Mesendoderm (in vitro differentiated cells): Measurements from ENCODE around the gene PIGA.

Experiments used
- DNase-seq: peaks from one replicate; pipeline ENCODE4 v3.0.0; 2013
- H2AK5ac ChIP-seq: 2 replicates; pipeline ENCODE4 v1.6.1; 2013; ENCODE audit warnings: low read length, inconsistent platforms
- H2BK120ac ChIP-seq: 2 replicates; pipeline ENCODE4 v1.6.1; 2013; ENCODE audit warnings: low read depth, mild to moderate bottlenecking, low read length, moderate library complexity, mixed read lengths
- H2BK15ac ChIP-seq: replicated peaks from 2 replicates; pipeline ENCODE4 v1.6.1; 2013; ENCODE audit warnings: low read depth, mild to moderate bottlenecking, moderate library complexity
- H2BK5ac ChIP-seq: 2 replicates; pipeline ENCODE4 v1.6.1; 2013; ENCODE audit warnings: low read length, inconsistent platforms
- H3K18ac ChIP-seq: 2 replicates; pipeline ENCODE4 v1.6.1; 2013; ENCODE audit warnings: mild to moderate bottlenecking, low read length, mixed read lengths
- H3K23ac ChIP-seq: one replicate; pipeline ENCODE4 v1.6.1; 2013; ENCODE audit warnings: low read length
- H3K27ac ChIP-seq: 2 replicates; pipeline ENCODE4 v1.5.1; 2013; ENCODE audit warnings: low read depth, mild to moderate bottlenecking, inconsistent platforms, low read length, moderate library complexity
- H3K27me3 ChIP-seq: 2 replicates; pipeline ENCODE4 v1.6.1; 2013; ENCODE audit warnings: low read length, control low read depth, mild to moderate bottlenecking, inconsistent platforms; ENCODE audit not compliant: insufficient read depth, poor library complexity
- H3K36me3 ChIP-seq: 2 replicates; pipeline ENCODE4 v1.6.1; 2013; ENCODE audit warnings: low read length, inconsistent platforms; ENCODE audit not compliant: control insufficient read depth, insufficient read depth
- H3K4ac ChIP-seq: one replicate; pipeline ENCODE4 v1.6.1; 2013; ENCODE audit warnings: low read depth, mild to moderate bottlenecking, low read length, moderate library complexity
- H3K4me1 ChIP-seq: 2 replicates; pipeline ENCODE4 v1.6.1; 2013; ENCODE audit warnings: low read depth, low read length, inconsistent platforms; ENCODE audit not compliant: control insufficient read depth
- H3K4me2 ChIP-seq: 2 replicates; pipeline ENCODE4 v1.6.1; 2013; ENCODE audit warnings: low read length
- H3K4me3 ChIP-seq: 2 replicates; pipeline ENCODE4 v1.5.1; 2013; ENCODE audit warnings: mild to moderate bottlenecking, low read length
- H3K56ac ChIP-seq: one replicate; pipeline ENCODE4 v1.6.1; 2013; ENCODE audit warnings: low read length
- H3K79me1 ChIP-seq: 2 replicates; pipeline ENCODE4 v1.6.1; 2013; ENCODE audit warnings: low read length, inconsistent platforms
- H3K79me2 ChIP-seq: 2 replicates; pipeline ENCODE4 v1.6.1; 2013; ENCODE audit warnings: mild to moderate bottlenecking, low read length; ENCODE audit not compliant: control insufficient read depth, insufficient read depth
- H3K9ac ChIP-seq: 2 replicates; pipeline ENCODE4 v1.6.1; 2013; ENCODE audit warnings: low read length, inconsistent platforms
- H4K5ac ChIP-seq: one replicate; pipeline ENCODE4 v1.6.1; 2013; ENCODE audit warnings: low read length
- H4K8ac ChIP-seq: one replicate; pipeline ENCODE4 v1.6.1; 2013; ENCODE audit warnings: low read depth, mild to moderate bottlenecking, control low read depth, low read length, moderate library complexity
- WGBS: extraction: QIAGEN DNeasy Blood & Tissue Kit; methylation state at CpG from one replicate; pipeline ENCODE4 v1.1.7; 2013; ENCODE audit warnings: low lambda C conversion rate, missing lambda C conversion rate; ENCODE audit not compliant: insufficient coverage; ENCODE audit errors: extremely low coverage; 5-methylcytosine and 5-hydroxymethylcytosine counted together

The PIGA gene

DNA sequence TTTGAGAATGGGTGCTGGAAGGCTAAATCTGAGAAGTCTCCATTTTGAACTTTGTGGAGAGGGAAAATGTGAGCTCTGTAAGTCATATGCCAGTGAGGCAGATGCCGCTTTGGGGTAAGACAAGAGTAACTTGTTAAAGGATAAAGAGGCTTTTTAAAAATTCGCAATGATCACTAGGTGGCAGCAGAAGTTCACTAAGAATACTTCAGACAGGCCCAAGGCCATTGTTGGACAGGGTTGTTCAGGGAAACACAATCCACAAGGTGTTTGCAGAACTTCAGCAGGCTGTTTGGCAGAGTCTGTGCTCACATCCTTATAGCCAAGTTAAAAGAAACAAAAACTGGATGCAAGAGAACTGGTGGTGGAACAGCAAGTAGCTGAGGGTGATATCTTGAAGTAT lies 13.7 kb upstream of the PIGA start:
- no peaks in the 10 kb centered on the region for H3K27me3 ChIP-seq
- no peak overlapping the region for H2BK15ac ChIP-seq
- peak; percentile 75 for DNase-seq
- H3K4me2 ChIP-seq = no peak overlapping the region
- no peak overlapping the region for H2BK5ac ChIP-seq
- H3K4me3 ChIP-seq = no peak overlapping the region
- no peak overlapping the region for H2AK5ac ChIP-seq
- H3K56ac ChIP-seq = no peak overlapping the region
- no peak overlapping the region for H3K9ac ChIP-seq
- no peak overlapping the region for H2BK120ac ChIP-seq
- H3K27ac ChIP-seq = no peak overlapping the region
- H4K8ac ChIP-seq = no peak overlapping the region
- no peak overlapping the region for H3K18ac ChIP-seq
- no peaks in the 10 kb centered on the region for H3K36me3 ChIP-seq
- H3K23ac ChIP-seq = no peak overlapping the region
- H4K5ac ChIP-seq = no peak overlapping the region
- H3K79me1 ChIP-seq = no peaks in the 10 kb centered on the region
- H3K4ac ChIP-seq = no peak overlapping the region
- no CpG with 5 or more reads among the region's 2 CpGs for WGBS
- H3K79me2 ChIP-seq = no peaks in the 10 kb centered on the region
- no peaks in the 10 kb centered on the region for H3K4me1 ChIP-seq

DNA sequence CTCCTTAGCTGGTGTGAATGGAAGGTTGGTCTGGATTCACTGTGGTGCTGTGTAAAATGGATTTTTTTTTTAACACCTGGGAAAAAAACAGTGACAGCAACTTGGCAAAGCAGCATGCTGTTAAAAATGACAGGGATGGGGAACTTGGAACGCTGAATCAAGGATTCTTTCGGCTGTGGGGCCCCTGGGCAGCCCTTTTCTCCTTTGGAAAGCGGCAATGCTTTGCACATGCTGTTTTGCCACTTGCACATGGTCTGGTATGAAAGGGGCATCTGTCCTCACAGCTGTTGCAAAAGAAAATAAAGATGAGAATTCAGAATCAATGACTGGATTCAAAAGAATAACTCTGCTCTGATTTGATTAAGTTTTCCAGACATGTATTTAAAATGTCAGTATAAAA lies 10.7 kb upstream of the PIGA start:
- Histone ChIP-seq H4K5ac (no peak overlapping the region), H3K18ac (no peak overlapping the region), H3K4me3 (no peak overlapping the region), H3K36me3 (no peaks in the 10 kb centered on the region), H4K8ac (no peak overlapping the region), H3K27me3 (no peaks in the 10 kb centered on the region), H3K27ac (no peak overlapping the region), H3K79me1 (no peaks in the 10 kb centered on the region), H3K56ac (no peak overlapping the region), H2BK15ac (no peak overlapping the region), H3K4me2 (no peak overlapping the region), H3K9ac (no peak overlapping the region), H3K79me2 (no peaks in the 10 kb centered on the region), H3K4ac (no peak overlapping the region), H3K23ac (no peak overlapping the region), H2BK120ac (no peak overlapping the region), H2BK5ac (no peak overlapping the region), H2AK5ac (no peak overlapping the region), H3K4me1 (no peaks in the 10 kb centered on the region)
- no CpG with 5 or more reads among the region's 3 CpGs for WGBS
- DNase-seq = no peak

GRCh38 chrX:15344106-15344505 lies 8.8 kb upstream of the PIGA start:
- H2BK5ac ChIP-seq = no peak overlapping the region
- no peak overlapping the region for H3K27ac ChIP-seq
- H3K9ac ChIP-seq = no peak overlapping the region
- no peaks in the 10 kb centered on the region for H3K4me1 ChIP-seq
- DNase-seq = peak; percentile 23
- H3K56ac ChIP-seq = no peak overlapping the region
- no peak overlapping the region for H3K4me2 ChIP-seq
- no peak overlapping the region for H3K23ac ChIP-seq
- no peaks in the 10 kb centered on the region for H3K79me1 ChIP-seq
- H4K5ac ChIP-seq = no peak overlapping the region
- H2AK5ac ChIP-seq = no peak overlapping the region
- H2BK120ac ChIP-seq = no peak overlapping the region
- H3K79me2 ChIP-seq = no peaks in the 10 kb centered on the region
- H3K36me3 ChIP-seq = no peaks in the 10 kb centered on the region
- H3K4me3 ChIP-seq = no peak overlapping the region
- no peak overlapping the region for H3K4ac ChIP-seq
- no peak overlapping the region for H2BK15ac ChIP-seq
- H3K27me3 ChIP-seq = no peaks in the 10 kb centered on the region
- no peak overlapping the region for H4K8ac ChIP-seq
- no peak overlapping the region for H3K18ac ChIP-seq

DNA sequence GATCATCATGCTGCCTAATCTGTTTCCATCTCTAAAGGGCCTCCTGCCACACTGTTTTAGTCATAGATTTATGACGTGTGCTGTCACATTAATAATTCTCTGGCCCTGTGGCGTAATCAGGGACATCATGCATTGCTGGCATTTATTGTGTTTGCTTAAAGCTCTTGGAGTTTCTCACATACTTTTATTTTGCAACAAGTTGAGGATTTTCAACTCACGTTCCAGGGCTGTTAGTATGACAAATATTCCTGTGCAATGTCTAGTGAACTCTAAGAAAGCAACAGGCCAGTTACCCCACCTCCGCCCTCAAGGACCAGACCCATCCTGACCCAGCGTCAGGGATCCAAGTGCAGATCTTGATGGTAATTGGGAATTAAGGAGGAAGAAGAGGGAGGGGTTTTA lies 7.8 kb upstream of the PIGA start:
- H3K27ac ChIP-seq = no peak overlapping the region
- no CpG with 5 or more reads among the region's 5 CpGs for WGBS

DNA sequence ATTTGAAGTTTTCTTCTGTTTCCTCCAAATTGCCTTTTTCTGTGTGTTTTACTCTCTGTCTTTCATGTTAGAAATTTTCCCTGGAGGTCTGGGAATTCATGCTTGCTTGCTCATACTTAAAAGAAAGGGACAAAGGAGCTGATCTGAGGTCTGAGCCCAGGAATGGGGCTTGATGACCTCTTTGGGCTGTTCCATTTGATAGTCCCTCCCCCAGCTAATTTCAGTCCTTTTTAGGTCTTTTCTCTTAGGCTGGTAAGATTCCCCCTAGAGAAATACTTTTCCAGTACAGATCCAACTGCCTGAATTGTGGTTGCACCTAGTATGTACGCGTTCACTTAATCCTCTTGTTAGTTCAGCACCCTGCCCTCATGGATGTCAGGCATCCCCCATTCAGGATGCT lies 5.5 kb upstream of the PIGA start:
- H3K79me2 ChIP-seq = no peaks in the 10 kb centered on the region
- no peak overlapping the region for H3K23ac ChIP-seq
- no peak overlapping the region for H2BK5ac ChIP-seq
- no peak overlapping the region for H4K5ac ChIP-seq
- H3K4ac ChIP-seq = no peak overlapping the region
- no peak overlapping the region for H3K27ac ChIP-seq
- H3K9ac ChIP-seq = no peak overlapping the region
- no peaks in the 10 kb centered on the region for H3K27me3 ChIP-seq
- no peaks in the 10 kb centered on the region for H3K79me1 ChIP-seq
- H3K4me3 ChIP-seq = no peak overlapping the region
- no peaks in the 10 kb centered on the region for H3K4me1 ChIP-seq
- no peak overlapping the region for H2AK5ac ChIP-seq
- DNase-seq = peak; percentile 0
- no peak overlapping the region for H3K4me2 ChIP-seq
- no peak overlapping the region for H3K56ac ChIP-seq
- H3K18ac ChIP-seq = no peak overlapping the region
- no CpG with 5 or more reads among the region's 2 CpGs for WGBS
- H2BK120ac ChIP-seq = no peak overlapping the region
- H4K8ac ChIP-seq = no peak overlapping the region
- H3K36me3 ChIP-seq = no peaks in the 10 kb centered on the region
- no peak overlapping the region for H2BK15ac ChIP-seq

More for the DNA sequence above, 7.8 kb upstream of the PIGA start:
- Histone ChIP-seq H3K23ac (no peak overlapping the region), H2BK120ac (no peak overlapping the region), H3K56ac (no peak overlapping the region), H3K79me1 (no peaks in the 10 kb centered on the region), H4K5ac (no peak overlapping the region), H3K4ac (no peak overlapping the region), H3K4me3 (no peak overlapping the region), H3K9ac (no peak overlapping the region), H3K27me3 (no peaks in the 10 kb centered on the region), H3K79me2 (no peaks in the 10 kb centered on the region), H2AK5ac (no peak overlapping the region), H3K18ac (no peak overlapping the region), H3K36me3 (no peaks in the 10 kb centered on the region), H3K4me2 (no peak overlapping the region), H3K4me1 (no peaks in the 10 kb centered on the region), H2BK15ac (no peak overlapping the region), H2BK5ac (no peak overlapping the region), H4K8ac (no peak overlapping the region)
- DNase-seq = no peak

- H2AK5ac ChIP-seq = no peak overlapping the region
- H3K18ac ChIP-seq = no peak overlapping the region
- peak; percentile 45 for DNase-seq
- no peak overlapping the region for H3K27ac ChIP-seq
- H3K27me3 ChIP-seq = no peaks in the 10 kb centered on the region
- no peaks in the 10 kb centered on the region for H3K79me1 ChIP-seq
- H3K4me2 ChIP-seq = peak overlapping the region; percentile 50
- no peak overlapping the region for H3K4ac ChIP-seq
- no peaks in the 10 kb centered on the region for H3K4me1 ChIP-seq
- no peak overlapping the region for H2BK120ac ChIP-seq
- no peak overlapping the region for H4K8ac ChIP-seq
- H3K56ac ChIP-seq = peak overlapping the region; percentile 49
- WGBS = no CpG with 5 or more reads among the region's 10 CpGs
- H3K9ac ChIP-seq = peak overlapping the region; percentile 44
- no peak overlapping the region for H2BK5ac ChIP-seq
- no peak overlapping the region for H3K23ac ChIP-seq
- peak overlapping the region; percentile 33 for H3K4me3 ChIP-seq
- peaks cover 1% of the 10 kb centered on the region for H3K79me2 ChIP-seq
- H3K36me3 ChIP-seq = no peaks in the 10 kb centered on the region
- no peak overlapping the region for H2BK15ac ChIP-seq
- no peak overlapping the region for H4K5ac ChIP-seq
These were observed 695 bp upstream of the PIGA start for GRCh38 chrX:15336023-15336413.
